Kidney epithelial cell (primary cell): ENCODE data around the gene GRIK4. TPM values are rescaled to one million over a fixed set of nuclear protein-coding genes. Genes with fewer than 3 reads are reported as not detected.

Source experiments
- DNase-seq: peaks from one replicate; pipeline ENCODE4 v3.0.0-alpha.2; 2010; ENCODE audit warnings: low read depth
- H3K27me3 ChIP-seq: 2 replicates; pipeline ENCODE4 v1.6.0; 2011; ENCODE audit warnings: low read length; ENCODE audit not compliant: control insufficient read depth, insufficient read depth
- H3K36me3 ChIP-seq: 2 replicates; pipeline ENCODE4 v1.5.1; 2011; ENCODE audit warnings: low read length; ENCODE audit not compliant: control insufficient read depth, insufficient read depth
- H3K4me3 ChIP-seq: 2 replicates; pipeline ENCODE4 v1.5.1; 2011; ENCODE audit warnings: low read depth, mild to moderate bottlenecking, control low read depth, low read length
- CTCF ChIP-seq: IDR thresholded peaks from 2 replicates; pipeline ENCODE4 v1.5.1; 2011; ENCODE audit warnings: mild to moderate bottlenecking, moderate library complexity, low read length, control low read depth, inconsistent platforms; ENCODE audit not compliant: insufficient read depth, poor library complexity, severe bottlenecking
- total RNA-seq: library from RNA; depleted of rRNA; stranded (reverse); fragments of >200 nt; gene quantifications from 2 replicates; pipeline ENCODE4 v1.2.3, GENCODE V29; 2015

GRIK4 gene
- total RNA-seq, 1 donor from 2014 or later: 0.17 TPM

- no peaks in the 10 kb centered on the region for H3K36me3 ChIP-seq
- TF ChIP-seq CTCF: no peak
These were observed 379.2 kb downstream of the GRIK4 start for GRCh38 chr11:120890609-120891320.

GRCh38 chr11:120893440-120894201, 382.1 kb downstream of the GRIK4 start:
- TF ChIP-seq CTCF: no peak
- DNase-seq: no peak
- Histone ChIP-seq H3K27me3 (peaks cover 11% of the 10 kb centered on the region), H3K4me3 (no peak overlapping the region), H3K36me3 (no peaks in the 10 kb centered on the region)

More at GRCh38 chr11:120890609-120891320, 379.2 kb downstream of the GRIK4 start:
- H3K27me3 ChIP-seq: peaks cover 9% of the 10 kb centered on the region
- no peak overlapping the region for H3K4me3 ChIP-seq
- DNase-seq: no peak

- no peak for TF ChIP-seq CTCF
- Histone ChIP-seq H3K4me3 (no peak overlapping the region), H3K36me3 (no peaks in the 10 kb centered on the region), H3K27me3 (peaks cover 11% of the 10 kb centered on the region)
- no peak for DNase-seq
These were observed 382.8 kb downstream of the GRIK4 start for GRCh38 chr11:120894202-120894985.

GRCh38 chr11:120896687-120897086, 385.1 kb downstream of the GRIK4 start:
- DNase-seq: no peak
- Histone ChIP-seq H3K36me3 (no peaks in the 10 kb centered on the region), H3K4me3 (no peak overlapping the region), H3K27me3 (peaks cover 13% of the 10 kb centered on the region)
- no peak for TF ChIP-seq CTCF

- H3K36me3 ChIP-seq: no peaks in the 10 kb centered on the region
- H3K27me3 ChIP-seq: peaks cover 13% of the 10 kb centered on the region
- no peak for DNase-seq
- TF ChIP-seq CTCF: no peak
- no peak overlapping the region for H3K4me3 ChIP-seq
These were observed 387.0 kb downstream of the GRIK4 start for GRCh38 chr11:120898568-120898967.
